HL-60 (cell line): Measurements from ENCODE around the gene KAT6B.

Source experiments
- DNase-seq, 2 experiments: peaks; one replicate each; pipeline ENCODE4 v3.0.0-alpha.2; 2010 to 2020; ENCODE audit warnings: low read depth in 1 of 2, low spot score in 1 of 2
- H3K27ac ChIP-seq: fragments of 250-450 bp; sonication (Bioruptor Pico); replicated peaks from 2 replicates; pipeline ENCODE4 v1.5.1; 2020; ENCODE audit warnings: mild to moderate bottlenecking, moderate library complexity
- H3K27me3 ChIP-seq: fragments of 250-450 bp; sonication (Bioruptor Pico); 2 replicates; pipeline ENCODE4 v1.5.1; 2021; ENCODE audit warnings: mild to moderate bottlenecking, moderate library complexity; ENCODE audit not compliant: insufficient read depth, poor library complexity, severe bottlenecking
- H3K4me3 ChIP-seq: replicated peaks from 2 replicates; pipeline ENCODE4 v1.5.1; 2011; ENCODE audit warnings: mild to moderate bottlenecking, control low read depth, low read length; ENCODE audit not compliant: insufficient read depth
- GABPA ChIP-seq: IDR thresholded peaks from 2 replicates; pipeline ENCODE4 v1.6.1; 2012; ENCODE audit warnings: low read depth
- POLR2AphosphoS5 ChIP-seq: IDR thresholded peaks from 2 replicates; pipeline ENCODE4 v1.6.1; 2012; ENCODE audit warnings: low read depth
- SPI1 ChIP-seq: IDR thresholded peaks from 2 replicates; pipeline ENCODE4 v1.6.1; 2012; ENCODE audit warnings: low read depth, mild to moderate bottlenecking, borderline replicate concordance
- TF ChIP-seq, protein P1 (sequence below): IDR thresholded peaks from 2 replicates; pipeline ENCODE4 v1.6.1; 2012; ENCODE audit warnings: low read depth; ENCODE audit not compliant: insufficient replicate concordance
- TF ChIP-seq, protein P2 (sequence below): IDR thresholded peaks from one replicate; pipeline ENCODE4 v1.5.1; 2011; ENCODE audit warnings: low read length, control low read depth, inconsistent platforms; ENCODE audit not compliant: insufficient read depth

Gene KAT6B

DNA sequence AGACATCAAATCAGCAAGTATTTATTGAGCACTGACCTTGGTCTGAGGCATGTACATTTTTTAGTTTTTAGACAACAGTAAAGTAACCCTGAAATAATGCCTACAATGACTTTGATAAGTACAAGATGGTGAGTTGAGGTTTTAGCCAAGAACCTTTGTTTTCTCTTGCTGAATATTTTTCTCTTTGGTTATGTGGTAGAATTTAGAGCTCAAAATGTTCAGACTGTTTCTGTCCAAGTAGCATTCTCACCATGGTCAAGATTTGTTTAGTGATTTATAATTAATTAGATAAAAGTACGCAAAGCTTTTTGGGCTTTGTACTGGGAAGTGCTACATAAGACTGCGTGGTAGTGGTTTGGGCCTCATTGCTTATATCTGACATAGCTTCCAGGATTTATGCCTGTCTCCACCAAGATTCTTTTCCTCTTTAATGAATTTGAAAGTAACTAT lies 102.4 kb downstream of the KAT6B start:
- DNase-seq: no peak
- H3K4me3 ChIP-seq: no peak overlapping the region
- H3K27me3 ChIP-seq: no peaks in the 10 kb centered on the region
- no peak overlapping the region for H3K27ac ChIP-seq
- TF ChIP-seq POLR2AphosphoS5 (no peak), GABPA (no peak), SPI1 (no peak)
- TF ChIP-seq, protein P1, sequence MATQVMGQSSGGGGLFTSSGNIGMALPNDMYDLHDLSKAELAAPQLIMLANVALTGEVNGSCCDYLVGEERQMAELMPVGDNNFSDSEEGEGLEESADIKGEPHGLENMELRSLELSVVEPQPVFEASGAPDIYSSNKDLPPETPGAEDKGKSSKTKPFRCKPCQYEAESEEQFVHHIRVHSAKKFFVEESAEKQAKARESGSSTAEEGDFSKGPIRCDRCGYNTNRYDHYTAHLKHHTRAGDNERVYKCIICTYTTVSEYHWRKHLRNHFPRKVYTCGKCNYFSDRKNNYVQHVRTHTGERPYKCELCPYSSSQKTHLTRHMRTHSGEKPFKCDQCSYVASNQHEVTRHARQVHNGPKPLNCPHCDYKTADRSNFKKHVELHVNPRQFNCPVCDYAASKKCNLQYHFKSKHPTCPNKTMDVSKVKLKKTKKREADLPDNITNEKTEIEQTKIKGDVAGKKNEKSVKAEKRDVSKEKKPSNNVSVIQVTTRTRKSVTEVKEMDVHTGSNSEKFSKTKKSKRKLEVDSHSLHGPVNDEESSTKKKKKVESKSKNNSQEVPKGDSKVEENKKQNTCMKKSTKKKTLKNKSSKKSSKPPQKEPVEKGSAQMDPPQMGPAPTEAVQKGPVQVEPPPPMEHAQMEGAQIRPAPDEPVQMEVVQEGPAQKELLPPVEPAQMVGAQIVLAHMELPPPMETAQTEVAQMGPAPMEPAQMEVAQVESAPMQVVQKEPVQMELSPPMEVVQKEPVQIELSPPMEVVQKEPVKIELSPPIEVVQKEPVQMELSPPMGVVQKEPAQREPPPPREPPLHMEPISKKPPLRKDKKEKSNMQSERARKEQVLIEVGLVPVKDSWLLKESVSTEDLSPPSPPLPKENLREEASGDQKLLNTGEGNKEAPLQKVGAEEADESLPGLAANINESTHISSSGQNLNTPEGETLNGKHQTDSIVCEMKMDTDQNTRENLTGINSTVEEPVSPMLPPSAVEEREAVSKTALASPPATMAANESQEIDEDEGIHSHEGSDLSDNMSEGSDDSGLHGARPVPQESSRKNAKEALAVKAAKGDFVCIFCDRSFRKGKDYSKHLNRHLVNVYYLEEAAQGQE: no peak
- TF ChIP-seq, protein P2, sequence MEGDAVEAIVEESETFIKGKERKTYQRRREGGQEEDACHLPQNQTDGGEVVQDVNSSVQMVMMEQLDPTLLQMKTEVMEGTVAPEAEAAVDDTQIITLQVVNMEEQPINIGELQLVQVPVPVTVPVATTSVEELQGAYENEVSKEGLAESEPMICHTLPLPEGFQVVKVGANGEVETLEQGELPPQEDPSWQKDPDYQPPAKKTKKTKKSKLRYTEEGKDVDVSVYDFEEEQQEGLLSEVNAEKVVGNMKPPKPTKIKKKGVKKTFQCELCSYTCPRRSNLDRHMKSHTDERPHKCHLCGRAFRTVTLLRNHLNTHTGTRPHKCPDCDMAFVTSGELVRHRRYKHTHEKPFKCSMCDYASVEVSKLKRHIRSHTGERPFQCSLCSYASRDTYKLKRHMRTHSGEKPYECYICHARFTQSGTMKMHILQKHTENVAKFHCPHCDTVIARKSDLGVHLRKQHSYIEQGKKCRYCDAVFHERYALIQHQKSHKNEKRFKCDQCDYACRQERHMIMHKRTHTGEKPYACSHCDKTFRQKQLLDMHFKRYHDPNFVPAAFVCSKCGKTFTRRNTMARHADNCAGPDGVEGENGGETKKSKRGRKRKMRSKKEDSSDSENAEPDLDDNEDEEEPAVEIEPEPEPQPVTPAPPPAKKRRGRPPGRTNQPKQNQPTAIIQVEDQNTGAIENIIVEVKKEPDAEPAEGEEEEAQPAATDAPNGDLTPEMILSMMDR: no peak

DNA sequence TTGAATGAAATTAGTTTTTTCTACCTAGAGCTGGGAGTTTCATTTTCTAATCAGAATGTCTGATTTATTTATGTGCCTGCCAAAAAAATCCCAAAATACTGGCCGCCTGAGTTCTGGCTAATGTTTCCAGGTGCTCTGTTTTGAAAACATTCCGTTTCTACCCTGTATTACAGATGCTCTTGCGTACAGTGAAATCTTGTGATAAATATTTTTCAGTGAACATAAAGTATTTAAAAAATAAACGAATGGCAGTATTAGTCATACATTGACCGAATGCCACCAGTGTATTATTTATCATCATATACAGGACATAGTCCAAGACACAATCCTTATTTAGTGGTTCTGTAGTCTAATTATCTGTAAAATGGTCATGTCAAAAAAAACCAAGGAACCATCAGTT lies 102.8 kb downstream of the KAT6B start:
- no peak overlapping the region for H3K4me3 ChIP-seq
- H3K27me3 ChIP-seq: no peaks in the 10 kb centered on the region
- DNase-seq: no peak
- H3K27ac ChIP-seq: no peak overlapping the region
- TF ChIP-seq, protein P1: no peak
- TF ChIP-seq GABPA: no peak
- TF ChIP-seq, protein P2: no peak
- no peak for TF ChIP-seq SPI1
- no peak for TF ChIP-seq POLR2AphosphoS5

DNA sequence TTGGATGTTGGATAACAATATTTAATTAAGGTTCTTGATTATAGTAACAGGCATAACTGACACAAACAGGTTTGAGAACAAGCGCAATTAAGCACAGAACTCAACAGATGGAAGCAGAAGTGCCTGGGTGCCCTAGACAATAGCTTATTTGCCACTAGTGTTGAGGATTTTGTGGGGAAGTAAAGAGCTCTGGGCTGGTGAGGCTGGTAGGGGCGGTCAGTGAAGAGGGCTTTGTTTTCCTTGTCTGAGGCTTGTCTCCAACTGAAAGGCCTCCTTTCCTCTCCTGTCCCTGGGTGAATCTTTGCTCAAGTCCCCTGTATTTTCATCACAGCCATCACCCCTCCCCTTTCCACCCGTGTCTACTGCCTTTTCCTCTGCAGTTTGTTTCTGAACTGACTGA lies 104.6 kb downstream of the KAT6B start:
- no peak overlapping the region for H3K27ac ChIP-seq
- peak in 1 of 2 experiments; percentile 9 for DNase-seq

More for the DNA sequence above, 104.6 kb downstream of the KAT6B start:
- Histone ChIP-seq H3K27me3 (no peaks in the 10 kb centered on the region), H3K4me3 (no peak overlapping the region)
- TF ChIP-seq, protein P1: no peak
- no peak for TF ChIP-seq POLR2AphosphoS5
- TF ChIP-seq GABPA: no peak
- TF ChIP-seq SPI1: no peak
- TF ChIP-seq, protein P2: no peak
